ENCODE results near the gene PPP4R3B. TPM values are rescaled to one million over a fixed set of nuclear protein-coding genes. Genes with fewer than 3 reads are reported as not detected.
A peak's percentile ranks its signal among the peaks of the same experiment; 100 is the strongest.
"Not testable (repeated sequence)": the region's sequence is repeated elsewhere in the genome, so short reads cannot be mapped to it uniquely, and the experiment has no call there.

PPP4R3B gene
- total RNA-seq, 1 experiment from 2014 or later, result 23.5 TPM

- H3K27me3 ChIP-seq (ENCODE audit: control insufficient read depth, insufficient read depth, low read length), result no peaks in the 10 kb centered on the region
- no peak overlapping the region for H3K4me3 ChIP-seq (ENCODE audit: insufficient read depth, low read depth, low read length)
- DNase-seq, result no peak
- H3K36me3 ChIP-seq (replicated peaks; ENCODE audit: control insufficient read depth, insufficient read depth, low read length), result peaks cover 5% of the 10 kb centered on the region
Observed at GRCh38 chr2:55609938-55610578, 7.4 kb downstream of the PPP4R3B start.

- DNase-seq, result no peak
- Histone ChIP-seq H3K36me3 (replicated peaks; ENCODE audit: control insufficient read depth, insufficient read depth, low read length) (peaks cover 3% of the 10 kb centered on the region), H3K4me3 (ENCODE audit: insufficient read depth, low read depth, low read length) (no peak overlapping the region), H3K27me3 (ENCODE audit: control insufficient read depth, insufficient read depth, low read length) (no peaks in the 10 kb centered on the region)
Observed at GRCh38 chr2:55609193-55609794, 8.1 kb downstream of the PPP4R3B start.

GRCh38 chr2:55607717-55608116, 9.7 kb downstream of the PPP4R3B start:
- DNase-seq, result no peak
- no peak overlapping the region for H3K4me3 ChIP-seq (ENCODE audit: insufficient read depth, low read depth, low read length)
- no peaks in the 10 kb centered on the region; the same call in 1 of the 2 replicates for H3K36me3 ChIP-seq (replicated peaks; ENCODE audit: control insufficient read depth, insufficient read depth, low read length)
- H3K27me3 ChIP-seq (ENCODE audit: control insufficient read depth, insufficient read depth, low read length), result no peaks in the 10 kb centered on the region

GRCh38 chr2:55604027-55604565, 13.3 kb downstream of the PPP4R3B start:
- Histone ChIP-seq H3K4me3 (ENCODE audit: insufficient read depth, low read depth, low read length) (no peak overlapping the region), H3K27me3 (ENCODE audit: control insufficient read depth, insufficient read depth, low read length) (no peaks in the 10 kb centered on the region), H3K36me3 (replicated peaks; ENCODE audit: control insufficient read depth, insufficient read depth, low read length) (no peaks in the 10 kb centered on the region; the same call in 1 of the 2 replicates)
- no peak for DNase-seq

GRCh38 chr2:55601849-55602248, 15.6 kb downstream of the PPP4R3B start:
- no peaks in the 10 kb centered on the region for H3K27me3 ChIP-seq (ENCODE audit: control insufficient read depth, insufficient read depth, low read length)
- peaks cover 4% of the 10 kb centered on the region for H3K36me3 ChIP-seq (replicated peaks; ENCODE audit: control insufficient read depth, insufficient read depth, low read length)
- DNase-seq, result no peak
- no peak overlapping the region for H3K4me3 ChIP-seq (ENCODE audit: insufficient read depth, low read depth, low read length)

GRCh38 chr2:55598056-55598795, 19.2 kb downstream of the PPP4R3B start:
- Histone ChIP-seq H3K27me3 (ENCODE audit: control insufficient read depth, insufficient read depth, low read length) (no peaks in the 10 kb centered on the region), H3K36me3 (replicated peaks; ENCODE audit: control insufficient read depth, insufficient read depth, low read length) (peaks cover 4% of the 10 kb centered on the region), H3K4me3 (ENCODE audit: insufficient read depth, low read depth, low read length) (no peak overlapping the region)
- no peak for DNase-seq

GRCh38 chr2:55596795-55597194, 20.6 kb downstream of the PPP4R3B start:
- not testable (repeated sequence) for DNase-seq; H3K4me3 ChIP-seq (ENCODE audit: insufficient read depth, low read depth, low read length); H3K27me3 ChIP-seq (ENCODE audit: control insufficient read depth, insufficient read depth, low read length); H3K36me3 ChIP-seq (replicated peaks; ENCODE audit: control insufficient read depth, insufficient read depth, low read length)

- DNase-seq, result no peak
- Histone ChIP-seq H3K27me3 (ENCODE audit: control insufficient read depth, insufficient read depth, low read length) (no peaks in the 10 kb centered on the region), H3K4me3 (ENCODE audit: insufficient read depth, low read depth, low read length) (no peak overlapping the region), H3K36me3 (replicated peaks; ENCODE audit: control insufficient read depth, insufficient read depth, low read length) (peaks cover 4% of the 10 kb centered on the region)
Observed at GRCh38 chr2:55595536-55595935, 21.9 kb downstream of the PPP4R3B start.

- Histone ChIP-seq H3K27me3 (ENCODE audit: control insufficient read depth, insufficient read depth, low read length) (no peaks in the 10 kb centered on the region), H3K4me3 (ENCODE audit: insufficient read depth, low read depth, low read length) (no peak overlapping the region), H3K36me3 (replicated peaks; ENCODE audit: control insufficient read depth, insufficient read depth, low read length) (no peaks in the 10 kb centered on the region; the same call in 1 of the 2 replicates)
- DNase-seq, result no peak
Observed at GRCh38 chr2:55592130-55592529, 25.3 kb downstream of the PPP4R3B start.

- H3K27me3 ChIP-seq (ENCODE audit: control insufficient read depth, insufficient read depth, low read length), result no peaks in the 10 kb centered on the region
- no peak overlapping the region for H3K4me3 ChIP-seq (ENCODE audit: insufficient read depth, low read depth, low read length)
- DNase-seq, result no peak
- H3K36me3 ChIP-seq (replicated peaks; ENCODE audit: control insufficient read depth, insufficient read depth, low read length), result no peaks in the 10 kb centered on the region
Observed at GRCh38 chr2:55590810-55591440, 26.5 kb downstream of the PPP4R3B start.

GRCh38 chr2:55585451-55586080, 31.9 kb downstream of the PPP4R3B start:
- DNase-seq, result no peak
- Histone ChIP-seq H3K27me3 (ENCODE audit: control insufficient read depth, insufficient read depth, low read length) (no peaks in the 10 kb centered on the region), H3K36me3 (replicated peaks; ENCODE audit: control insufficient read depth, insufficient read depth, low read length) (no peaks in the 10 kb centered on the region; the same call in 1 of the 2 replicates), H3K4me3 (ENCODE audit: insufficient read depth, low read depth, low read length) (no peak overlapping the region)

GRCh38 chr2:55581874-55582547, 35.4 kb downstream of the PPP4R3B start:
- H3K27me3 ChIP-seq (ENCODE audit: control insufficient read depth, insufficient read depth, low read length), result no peaks in the 10 kb centered on the region
- no peak for DNase-seq
- peaks cover 2% of the 10 kb centered on the region; the same call in 1 of the 2 replicates for H3K36me3 ChIP-seq (replicated peaks; ENCODE audit: control insufficient read depth, insufficient read depth, low read length)

GRCh38 chr2:55581435-55581834, 36.0 kb downstream of the PPP4R3B start:
- no peak overlapping the region for H3K4me3 ChIP-seq (ENCODE audit: insufficient read depth, low read depth, low read length)
- peak; percentile 26 for DNase-seq
- no peaks in the 10 kb centered on the region for H3K27me3 ChIP-seq (ENCODE audit: control insufficient read depth, insufficient read depth, low read length)
- peaks cover 2% of the 10 kb centered on the region; the same call in 1 of the 2 replicates for H3K36me3 ChIP-seq (replicated peaks; ENCODE audit: control insufficient read depth, insufficient read depth, low read length)

More at GRCh38 chr2:55581874-55582547, 35.4 kb downstream of the PPP4R3B start:
- H3K4me3 ChIP-seq (ENCODE audit: insufficient read depth, low read depth, low read length), result no peak overlapping the region

Measured in H7 (cell line).